ENCODE measurements around the gene OXCT1.

OXCT1 gene

GRCh38 chr5:41707853-41708603 is 162.2 kb downstream of the OXCT1 start:
- no peak for DNase-seq

GRCh38 chr5:41695920-41696582 is 174.2 kb downstream of the OXCT1 start:
- DNase-seq = no peak

- no peak for DNase-seq
These were observed 183.5 kb downstream of the OXCT1 start for GRCh38 chr5:41686767-41687166.

GRCh38 chr5:41686191-41686590 is 184.0 kb downstream of the OXCT1 start:
- no peak for DNase-seq

- no peak for DNase-seq
These were observed 187.0 kb downstream of the OXCT1 start for GRCh38 chr5:41683181-41683580.

- DNase-seq = no peak
These were observed 187.6 kb downstream of the OXCT1 start for GRCh38 chr5:41682641-41683040.

- no peak for DNase-seq
These were observed 188.4 kb downstream of the OXCT1 start for GRCh38 chr5:41681840-41682239.

All from CD4-positive, alpha-beta T cell treated with Interleukin-15 for 1 hour (primary cell).